Embryonic facial prominence (tissue), 1 donor: ENCODE results near the gene TMEM161A.
"Not testable (repeated sequence)": the region's sequence is repeated elsewhere in the genome, so short reads cannot be mapped to it uniquely, and the experiment has no call there.

Experiments
- DNase-seq: peaks from one replicate; pipeline ENCODE4 v3.0.0-alpha.2; 2016; ENCODE audit errors: extremely low spot score

Gene TMEM161A

DNA sequence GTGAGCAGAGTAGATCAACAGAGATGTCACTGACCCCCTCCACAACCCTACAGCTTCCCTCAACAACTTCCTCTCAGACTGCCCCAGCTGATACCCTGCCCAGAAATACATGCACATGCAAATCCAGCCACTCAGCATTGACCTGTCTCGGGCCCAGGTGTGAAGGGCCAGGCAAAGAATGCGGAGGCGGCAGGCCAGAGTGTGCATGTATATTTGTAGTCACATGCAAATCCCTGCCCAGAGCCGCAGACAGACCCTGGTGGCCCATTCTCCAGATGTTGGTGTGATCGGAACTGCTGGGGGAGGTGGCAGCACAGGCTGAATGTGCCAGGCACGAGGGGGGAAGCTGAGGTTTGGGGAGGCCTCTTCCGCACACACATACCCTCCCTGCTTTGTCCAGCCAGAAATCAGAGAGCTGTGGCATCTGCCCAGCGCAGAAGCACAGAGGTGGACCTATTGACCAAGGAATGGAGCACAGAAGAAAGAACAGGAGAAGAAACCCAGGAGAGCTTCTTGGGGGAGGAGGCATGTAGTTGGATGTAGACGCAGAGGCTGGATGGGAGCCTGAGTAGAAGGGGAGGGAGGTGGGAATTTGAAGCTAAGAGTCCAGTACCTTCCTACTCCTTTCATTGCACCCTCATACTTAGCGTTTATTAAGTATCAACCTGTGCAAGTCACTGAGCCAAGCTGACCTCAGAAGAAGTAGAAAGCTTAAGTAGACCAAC lies 17.4 kb upstream of the TMEM161A start:
- DNase-seq: no peak

- no peak for DNase-seq
Measured at GRCh38 chr19:19154768-19155494, 16.7 kb upstream of the TMEM161A start.

DNA sequence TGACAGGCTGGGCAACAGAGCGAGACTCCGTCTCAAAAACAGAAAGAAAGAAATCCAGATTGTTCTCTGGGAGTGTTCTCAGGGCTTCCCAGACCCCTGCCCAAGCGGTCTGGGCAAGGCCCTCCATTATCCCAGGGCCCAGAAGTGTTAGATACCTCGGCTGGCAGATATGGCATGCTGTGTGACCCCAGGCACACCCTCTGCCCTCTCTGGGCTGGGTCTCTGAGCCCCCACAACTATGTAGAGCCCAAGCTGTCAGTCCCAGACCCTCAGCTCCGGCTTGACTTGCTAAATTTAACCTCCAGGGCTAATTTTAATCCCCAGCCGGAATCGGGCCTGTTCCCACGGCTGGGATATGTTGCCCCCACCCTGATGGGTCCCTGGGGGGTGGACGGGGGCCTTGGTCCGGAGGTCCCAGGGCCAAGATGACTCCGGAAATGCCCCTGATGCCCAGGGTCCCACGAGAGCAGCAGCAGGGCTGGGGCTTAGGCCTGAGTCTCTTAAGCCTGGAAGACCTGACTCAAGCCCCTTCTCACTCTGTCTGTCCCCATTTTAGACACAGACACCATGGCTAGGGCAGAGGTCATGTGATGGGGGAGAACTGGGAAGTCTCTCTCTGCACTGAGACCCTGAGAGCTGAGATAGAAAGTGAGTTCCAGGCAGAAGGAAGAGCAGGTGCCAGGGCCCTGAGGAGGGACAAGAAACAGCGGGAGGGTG lies 14.5 kb upstream of the TMEM161A start:
- DNase-seq: no peak

GRCh38 chr19:19151418-19151817 lies 13.1 kb upstream of the TMEM161A start:
- no peak for DNase-seq

- DNase-seq: no peak
Measured at GRCh38 chr19:19149435-19149834, 11.2 kb upstream of the TMEM161A start.

- DNase-seq: not testable (repeated sequence)
Measured at GRCh38 chr19:19148504-19148903, 10.2 kb upstream of the TMEM161A start.

DNA sequence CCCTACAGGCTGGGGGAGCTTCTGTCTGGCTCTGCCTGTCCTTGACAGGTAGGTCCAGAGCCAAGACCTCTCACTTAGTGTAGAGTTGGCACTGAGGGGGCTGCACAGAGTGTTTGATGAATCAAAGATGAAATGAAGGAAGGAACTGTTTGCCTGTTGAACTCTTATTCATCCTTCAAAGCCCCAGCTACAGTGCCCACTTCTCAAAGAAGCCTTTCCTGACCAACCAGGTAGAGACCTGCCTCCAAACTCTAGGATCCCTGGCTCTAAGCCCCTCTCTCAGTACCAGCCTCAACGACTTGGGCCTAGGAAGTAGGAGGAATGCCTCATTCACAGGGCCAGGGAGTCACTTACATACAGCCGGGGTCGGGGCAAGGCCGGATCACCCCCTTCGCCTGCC lies 9.1 kb upstream of the TMEM161A start:
- no peak for DNase-seq

GRCh38 chr19:19146865-19147264 lies 8.6 kb upstream of the TMEM161A start:
- no peak for DNase-seq

GRCh38 chr19:19145684-19146608 lies 7.7 kb upstream of the TMEM161A start:
- DNase-seq: peak; percentile 12

- no peak for DNase-seq
Measured at GRCh38 chr19:19145281-19145680, 7.0 kb upstream of the TMEM161A start.

GRCh38 chr19:19142347-19142746 lies 4.1 kb upstream of the TMEM161A start:
- no peak for DNase-seq

DNA sequence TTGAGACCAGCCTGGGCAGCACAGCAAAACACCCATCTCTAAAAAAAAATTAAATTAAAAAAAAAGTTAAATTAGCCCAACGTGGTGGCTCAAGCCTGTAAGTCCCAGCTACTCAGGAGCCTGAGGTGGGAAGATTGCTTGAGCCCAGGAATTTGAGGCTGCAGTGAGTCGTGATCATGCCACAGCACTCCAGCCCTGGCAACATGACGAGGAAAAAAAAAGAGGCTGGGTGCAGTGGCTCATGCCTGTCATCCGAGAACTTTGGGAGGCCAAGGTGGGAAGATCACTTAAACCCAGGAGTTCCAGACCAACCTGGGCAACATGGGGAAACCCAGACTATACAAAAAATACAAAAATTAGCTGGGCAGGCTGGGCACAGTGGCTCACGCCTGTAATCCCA lies 2.2 kb upstream of the TMEM161A start:
- no peak for DNase-seq

GRCh38 chr19:19139876-19140229 lies 1.6 kb upstream of the TMEM161A start:
- DNase-seq: no peak

- no peak for DNase-seq
Measured at GRCh38 chr19:19137556-19138108, 646 bp downstream of the TMEM161A start.

DNA sequence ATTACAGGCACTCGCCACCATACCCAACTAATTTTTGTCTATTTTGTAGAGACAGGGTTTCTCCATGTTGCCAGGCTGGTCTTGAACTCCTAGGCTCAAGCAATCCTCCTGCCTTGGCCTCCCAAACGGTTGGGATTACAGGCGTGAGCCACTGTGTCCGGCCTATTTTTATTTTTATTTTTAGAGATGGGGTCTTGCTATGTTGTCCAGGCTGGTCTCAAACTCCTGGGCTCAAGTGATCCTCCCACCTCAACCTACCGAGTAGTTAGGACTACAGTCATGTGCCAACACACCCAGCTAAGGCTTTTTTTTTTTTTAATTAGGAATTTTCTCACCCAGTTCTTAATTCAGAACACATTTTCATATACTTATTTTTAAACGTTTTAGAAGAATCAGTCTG lies 2.6 kb downstream of the TMEM161A start:
- not testable (repeated sequence) for DNase-seq

DNA sequence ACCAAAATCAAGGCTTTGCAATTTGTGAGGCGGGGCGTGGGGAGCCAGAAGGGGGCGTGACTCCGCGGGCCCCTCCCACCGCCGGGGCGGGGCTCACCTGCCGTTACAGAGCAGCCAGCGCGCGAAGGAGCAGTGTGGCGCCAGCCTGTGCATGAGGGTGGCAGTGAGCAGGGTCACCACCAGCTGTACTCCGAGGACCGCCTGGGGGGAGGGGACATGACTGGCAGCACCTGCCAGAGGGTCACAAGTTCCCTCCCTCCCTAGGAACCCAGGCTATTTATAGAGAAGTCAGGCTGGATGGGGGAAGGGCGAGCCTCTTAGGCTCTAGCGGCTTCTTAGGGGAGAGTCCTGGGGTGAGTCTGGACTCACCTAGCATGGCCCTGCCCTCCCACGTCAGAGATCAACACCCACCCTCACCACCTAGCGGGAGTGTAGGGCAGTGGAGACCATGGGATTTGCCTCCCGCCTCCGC lies 3.6 kb downstream of the TMEM161A start:
- DNase-seq: no peak

GRCh38 chr19:19133985-19134384 lies 4.3 kb downstream of the TMEM161A start:
- no peak for DNase-seq

- no peak for DNase-seq
Measured at GRCh38 chr19:19132912-19133311, 5.4 kb downstream of the TMEM161A start.

- no peak for DNase-seq
Measured at GRCh38 chr19:19131989-19132388, 6.3 kb downstream of the TMEM161A start.

DNA sequence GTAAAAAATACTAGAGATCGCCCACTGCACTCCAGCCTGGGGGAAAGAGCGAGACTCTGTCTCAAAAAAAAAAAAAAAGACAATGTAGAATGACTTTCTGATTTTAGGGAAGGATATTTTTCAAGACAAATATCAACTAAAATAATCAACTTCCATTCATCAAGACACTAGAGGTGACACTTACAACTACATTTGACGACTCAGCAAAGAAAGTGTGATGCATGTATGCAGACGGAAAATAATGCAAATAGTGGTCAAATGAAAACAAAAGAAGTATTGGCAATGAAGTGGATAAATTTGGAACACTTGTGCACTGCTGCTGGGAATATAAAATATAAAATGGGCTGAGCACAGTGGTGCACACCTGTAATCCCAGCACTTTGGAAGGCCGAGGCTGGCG lies 12.2 kb downstream of the TMEM161A start:
- DNase-seq: no peak

DNA sequence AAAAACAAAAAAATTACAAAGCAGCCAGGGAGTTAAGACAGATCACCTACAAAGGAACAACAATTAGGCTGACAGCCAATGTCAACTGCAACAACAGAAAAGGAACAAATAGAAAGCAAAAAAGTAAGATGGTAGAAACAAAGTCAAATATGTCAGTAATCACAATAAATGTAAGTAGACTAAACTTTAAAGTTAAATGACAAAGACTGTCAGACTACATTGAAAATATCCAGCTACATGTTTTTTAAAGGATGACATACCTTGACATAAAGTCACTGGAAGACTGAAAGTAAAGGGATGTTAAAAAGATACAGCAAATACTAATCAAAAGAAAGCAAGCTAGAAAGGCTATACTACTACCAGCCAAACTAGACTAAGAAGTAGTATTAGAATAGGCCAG lies 14.9 kb downstream of the TMEM161A start:
- DNase-seq: no peak
